Stimulated activated CD8-positive, alpha-beta memory T cell treated with anti-CD3 and anti-CD28 coated beads, Interleukin-4, amount 100 ng/mL, for 1 hour (primary cell): ENCODE measurements around the gene RPE65.
"Not testable (repeated sequence)": the region's sequence is repeated elsewhere in the genome, so short reads cannot be mapped to it uniquely, and the experiment has no call there.

Experiments used
- DNase-seq, 2 donors: peaks; one replicate each; pipeline ENCODE4 v3.0.0-alpha.2; 2020; ENCODE audit warnings: low read depth in 2 of 2, low spot score in 1 of 2

The RPE65 gene

GRCh38 chr1:68449901-68450300, at the start of gene RPE65:
Gene RPE65 (minus strand): TSS chr1:68449954. CDS start chr1:68449905, 49 bp downstream.
- DNase-seq: no peak

- no peak for DNase-seq
Observed at GRCh38 chr1:68497358-68497698, 47.6 kb upstream of the RPE65 start.

- DNase-seq: peak; percentile 15 to 46
Observed at GRCh38 chr1:68496680-68497357, 47.1 kb upstream of the RPE65 start, which contains the start of gene DEPDC1. Gene DEPDC1 (minus strand): TSS chr1:68497082. CDS start chr1:68496999, 83 bp downstream.

GRCh38 chr1:68495968-68496679, 46.4 kb upstream of the RPE65 start:
- no peak for DNase-seq

GRCh38 chr1:68495532-68495931, 45.8 kb upstream of the RPE65 start:
- DNase-seq: no peak

- DNase-seq: no peak
Observed at GRCh38 chr1:68493193-68493592, 43.4 kb upstream of the RPE65 start.

GRCh38 chr1:68492255-68492654, 42.5 kb upstream of the RPE65 start:
- DNase-seq: not testable (repeated sequence)

- no peak for DNase-seq
Observed at GRCh38 chr1:68490046-68490651, 40.4 kb upstream of the RPE65 start.

- no peak for DNase-seq
Observed at GRCh38 chr1:68485431-68486022, 35.8 kb upstream of the RPE65 start.

- no peak for DNase-seq
Observed at GRCh38 chr1:68484618-68485017, 34.9 kb upstream of the RPE65 start.

GRCh38 chr1:68481041-68481440, 31.3 kb upstream of the RPE65 start:
- DNase-seq: no peak

GRCh38 chr1:68479501-68479900, 29.7 kb upstream of the RPE65 start:
- DNase-seq: no peak

GRCh38 chr1:68478662-68479061, 28.9 kb upstream of the RPE65 start:
- no peak for DNase-seq

- not testable (repeated sequence) for DNase-seq
Observed at GRCh38 chr1:68476626-68477025, 26.9 kb upstream of the RPE65 start.

GRCh38 chr1:68473060-68473459, 23.3 kb upstream of the RPE65 start:
- DNase-seq: no peak

- DNase-seq: no peak
Observed at GRCh38 chr1:68470388-68470970, 20.7 kb upstream of the RPE65 start.

- DNase-seq: no peak
Observed at GRCh38 chr1:68464891-68465290, 15.1 kb upstream of the RPE65 start.

- DNase-seq: no peak
Observed at GRCh38 chr1:68460935-68461334, 11.2 kb upstream of the RPE65 start.

GRCh38 chr1:68459796-68460195, 10.0 kb upstream of the RPE65 start:
- no peak for DNase-seq

GRCh38 chr1:68459091-68459490, 9.3 kb upstream of the RPE65 start:
- DNase-seq: no peak

GRCh38 chr1:68456202-68456601, 6.4 kb upstream of the RPE65 start:
- no peak for DNase-seq

GRCh38 chr1:68454534-68454933, 4.8 kb upstream of the RPE65 start:
- DNase-seq: no peak
